NAMALWA (cell line): Measurements from ENCODE around the gene CALR3.
"Not testable (repeated sequence)": the region's sequence is repeated elsewhere in the genome, so short reads cannot be mapped to it uniquely, and the experiment has no call there.

Source experiments
- DNase-seq: peaks from one replicate; pipeline ENCODE4 v3.0.0-alpha.2; 2015; ENCODE audit warnings: low spot score

CALR3 gene

DNA sequence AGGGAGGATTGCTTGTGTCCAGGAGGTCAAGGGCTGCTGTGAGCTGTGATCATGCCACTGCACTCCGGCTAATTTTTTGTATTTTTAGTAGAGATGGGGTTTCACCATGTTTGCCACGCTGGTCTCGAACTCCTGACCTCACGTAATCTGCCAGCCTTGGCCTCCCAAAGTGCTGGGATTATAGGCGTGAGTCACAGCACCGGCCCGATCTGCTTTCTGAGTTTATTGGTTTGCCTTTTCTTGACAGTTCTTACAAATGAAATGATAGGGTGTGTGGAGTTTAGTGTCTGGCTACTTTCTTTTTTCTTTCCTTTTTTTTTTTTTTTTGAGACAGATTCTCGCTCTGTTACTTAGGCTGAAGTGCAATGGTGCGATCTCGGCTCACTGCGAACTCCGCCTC lies 1.1 kb upstream of the CALR3 start:
- no peak for DNase-seq

DNA sequence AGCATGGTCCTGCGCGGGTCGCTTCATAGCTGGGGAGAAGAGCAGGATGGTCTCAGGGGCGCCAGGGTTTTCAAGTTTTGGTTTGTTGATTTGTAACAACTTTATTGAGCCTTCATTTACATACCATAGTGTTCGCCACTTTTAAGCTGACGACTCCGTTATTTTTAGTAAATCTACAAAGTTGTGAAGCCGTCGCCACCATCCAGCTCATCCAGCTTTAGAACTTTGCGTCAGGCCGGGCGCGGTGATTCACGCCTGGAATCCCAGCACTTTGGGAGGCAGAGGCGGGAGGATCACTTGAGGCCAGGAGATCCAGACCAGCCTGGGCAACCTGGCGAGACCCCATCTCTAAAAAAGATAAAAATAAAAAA lies 631 bp upstream of the CALR3 start:
- DNase-seq: no peak

DNA sequence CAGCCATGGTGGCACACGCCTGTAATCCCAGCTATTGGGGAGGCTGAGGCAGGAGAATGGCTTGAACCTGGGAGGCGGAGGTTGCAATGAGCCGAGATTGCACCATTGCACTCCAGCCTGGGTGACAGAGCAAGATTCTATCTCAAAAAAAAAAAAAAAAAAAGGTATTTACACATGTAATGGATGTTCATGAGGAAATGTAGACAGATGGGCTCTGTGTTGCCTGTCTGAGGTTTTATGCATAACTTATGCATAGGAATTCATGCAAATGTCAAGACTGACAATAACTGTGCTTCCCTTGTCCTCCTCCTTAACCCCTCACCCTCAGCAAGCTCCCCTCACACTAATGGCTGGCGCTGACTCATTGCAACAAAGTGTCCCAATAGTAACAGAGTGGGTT lies 9.5 kb downstream of the CALR3 start:
- not testable (repeated sequence) for DNase-seq

DNA sequence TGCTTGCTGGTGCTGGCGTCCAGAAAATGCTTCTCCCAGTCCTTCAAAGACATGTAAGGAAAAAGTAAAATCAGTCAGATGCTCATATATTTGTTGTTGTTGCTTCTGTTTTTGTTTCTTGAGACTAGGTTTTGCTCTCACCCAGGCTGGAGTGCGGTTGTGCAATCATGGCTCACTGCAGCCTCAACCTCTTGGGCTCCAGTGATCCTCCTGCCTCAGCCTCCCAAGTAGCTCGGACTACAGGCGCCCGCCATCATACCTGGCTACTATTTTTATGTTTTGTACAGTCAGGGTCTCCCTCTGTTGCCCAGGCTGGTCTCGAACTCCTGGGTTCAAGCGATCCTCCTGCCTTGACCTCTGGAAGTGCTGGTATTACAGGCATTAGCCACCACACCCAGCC lies 13.2 kb downstream of the CALR3 start:
- no peak for DNase-seq

DNA sequence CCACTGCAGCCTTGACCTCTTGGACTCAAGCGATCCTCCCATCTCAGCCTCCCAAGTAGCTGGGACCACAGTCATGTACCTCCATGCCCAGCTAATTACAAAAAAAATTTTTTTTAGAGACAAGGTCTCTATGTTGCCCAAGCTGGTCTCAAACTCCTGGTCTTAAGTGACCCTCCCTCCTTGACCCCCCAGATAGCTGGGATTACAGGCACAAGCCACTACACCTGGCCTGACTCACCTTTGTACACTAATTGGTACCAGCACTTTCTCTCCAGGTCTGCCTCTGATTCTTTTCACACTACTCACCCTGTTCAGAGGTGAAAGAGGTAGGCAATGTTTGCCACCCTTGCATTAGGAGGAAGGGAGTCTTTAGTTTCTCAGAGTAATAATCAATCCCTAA lies 18.7 kb downstream of the CALR3 start:
- DNase-seq: no peak

DNA sequence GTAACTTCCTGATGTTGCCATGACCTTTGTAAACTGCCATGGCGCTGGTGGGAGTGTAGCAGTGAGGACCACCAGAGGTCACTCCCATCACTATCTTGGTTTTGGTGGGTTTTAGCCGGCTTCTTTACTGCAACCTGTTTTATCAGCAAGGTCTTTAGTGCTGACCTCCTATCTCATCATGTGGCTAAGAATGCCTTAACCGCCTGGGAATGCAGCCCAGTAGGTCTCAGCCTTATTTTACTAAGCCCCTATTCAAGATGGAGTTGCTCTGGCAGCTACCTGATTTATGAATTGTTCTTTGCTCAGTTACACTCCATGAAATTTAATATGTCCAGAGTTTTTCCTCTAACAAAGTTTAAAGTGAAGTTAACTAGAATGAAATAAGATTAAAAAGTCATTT lies 19.6 kb downstream of the CALR3 start:
- DNase-seq: no peak

DNA sequence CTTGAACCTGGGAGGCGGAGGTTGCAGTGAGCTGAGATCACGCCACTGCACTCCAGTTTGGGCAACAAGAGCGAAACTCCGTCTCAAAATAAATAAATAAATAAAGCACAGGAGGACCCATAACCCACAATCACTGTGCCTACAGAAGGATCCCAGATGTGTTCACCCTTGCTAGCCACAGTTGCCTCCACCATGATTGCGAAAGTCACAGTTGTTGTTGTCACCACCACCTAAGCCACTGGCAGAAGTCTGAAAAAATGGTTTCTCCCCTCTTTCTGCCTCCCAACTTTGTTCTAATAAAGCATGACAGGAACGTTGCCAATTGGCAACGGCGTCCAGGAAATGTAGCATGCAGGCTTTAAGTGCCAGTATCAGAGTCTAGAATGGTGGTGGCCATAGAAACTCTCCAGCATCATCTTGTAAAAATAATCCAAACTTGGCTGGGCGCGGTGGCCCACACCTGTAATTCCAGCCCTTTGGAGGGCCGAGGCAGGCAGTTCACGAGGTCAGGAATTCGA lies 22.0 kb downstream of the CALR3 start:
- DNase-seq: no peak

DNA sequence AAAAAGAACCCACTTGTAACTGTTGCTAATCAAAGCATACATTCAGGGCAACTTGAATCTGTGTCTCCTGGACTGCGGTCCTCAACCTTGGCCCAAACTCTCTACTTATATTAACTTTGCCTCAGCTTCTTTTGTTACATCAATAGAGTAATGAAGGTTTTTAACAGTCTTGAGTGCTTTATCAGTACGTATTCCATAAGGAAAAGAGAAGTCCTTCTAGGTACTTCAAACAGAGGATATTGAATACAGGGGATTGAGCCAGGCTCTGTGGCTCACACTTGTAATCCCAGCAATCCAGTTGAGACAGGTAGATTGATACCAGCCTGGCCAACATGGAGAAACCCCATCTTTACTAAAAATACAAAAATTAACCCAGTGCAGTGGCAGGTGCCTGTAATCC lies 23.0 kb downstream of the CALR3 start:
- DNase-seq: no peak

DNA sequence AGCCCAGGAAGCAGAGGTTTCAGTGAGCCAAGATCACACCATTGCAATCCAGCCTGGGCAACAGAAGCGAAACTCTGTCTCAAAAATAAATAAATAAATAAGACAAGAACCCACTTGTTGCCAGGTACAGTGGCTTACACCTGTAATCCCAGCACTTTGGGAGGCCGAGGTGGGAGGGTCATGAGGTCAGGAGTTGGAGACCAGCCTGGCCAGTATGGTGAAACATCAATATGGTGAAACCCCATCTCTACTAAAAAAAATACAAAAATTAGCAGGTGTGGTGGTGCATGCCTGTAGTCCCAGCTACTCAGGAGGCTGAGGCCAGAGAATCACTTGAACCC lies 23.4 kb downstream of the CALR3 start:
- not testable (repeated sequence) for DNase-seq

DNA sequence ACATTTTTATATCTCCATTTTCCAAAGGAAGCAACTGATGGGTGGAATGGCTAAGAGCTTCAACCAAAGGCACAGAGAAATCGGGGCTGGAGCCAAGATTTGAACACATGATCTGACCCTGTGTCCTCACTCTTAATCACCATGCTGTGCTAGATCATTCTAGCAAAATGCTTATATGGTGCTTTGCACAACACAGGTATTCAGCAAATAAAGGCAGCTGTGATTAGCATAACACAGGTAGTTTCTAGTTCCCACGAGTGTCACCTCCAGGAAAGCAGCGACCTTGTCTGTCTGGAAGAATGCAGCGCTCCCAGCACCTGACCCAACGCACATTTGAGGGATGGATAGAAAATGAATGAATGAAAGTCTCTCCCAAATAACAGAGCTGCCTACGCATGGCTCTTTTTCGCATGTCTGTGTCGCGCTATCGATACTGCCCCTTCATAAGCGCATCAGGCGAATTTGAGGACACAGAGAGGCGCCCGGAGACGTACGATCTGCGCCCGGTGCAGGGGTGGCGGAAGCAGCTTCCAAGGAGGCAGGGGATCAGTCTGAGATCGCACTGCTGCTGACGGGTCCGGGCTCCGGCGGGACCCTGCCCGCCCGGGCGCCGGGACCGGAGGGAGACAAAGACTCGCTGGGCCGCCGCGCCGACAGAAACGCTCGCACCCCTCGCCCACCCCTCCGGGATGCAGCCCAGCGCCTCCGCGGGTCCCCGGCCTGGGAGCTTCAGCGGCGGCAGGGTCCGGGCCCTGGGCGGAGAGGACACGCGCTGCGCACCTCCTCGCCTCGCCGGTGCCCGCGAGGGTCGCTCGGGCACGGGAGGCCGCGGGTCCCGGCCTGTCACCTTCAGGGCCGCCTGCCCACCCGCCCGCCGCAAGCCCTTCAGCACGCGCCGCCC lies 24.8 kb downstream of the CALR3 start:
- DNase-seq: peak; percentile 50

DNA sequence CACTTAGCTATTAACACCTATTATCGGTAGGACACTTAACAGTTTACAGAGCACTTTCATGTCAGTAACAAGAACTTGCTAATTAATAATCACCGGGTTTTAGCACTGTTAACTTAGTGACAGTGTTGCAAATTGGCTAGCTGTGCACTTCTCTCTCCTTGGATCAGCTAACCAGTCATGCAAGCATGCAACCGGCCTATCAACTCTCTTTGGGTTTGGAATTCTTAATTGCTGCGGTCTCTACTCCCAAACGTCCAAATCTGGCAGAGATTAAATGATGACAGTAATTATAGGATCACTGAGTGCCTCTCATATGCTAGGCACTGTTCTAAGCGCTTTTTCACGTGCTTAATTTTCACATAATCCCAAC lies 25.4 kb downstream of the CALR3 start:
- DNase-seq: no peak

DNA sequence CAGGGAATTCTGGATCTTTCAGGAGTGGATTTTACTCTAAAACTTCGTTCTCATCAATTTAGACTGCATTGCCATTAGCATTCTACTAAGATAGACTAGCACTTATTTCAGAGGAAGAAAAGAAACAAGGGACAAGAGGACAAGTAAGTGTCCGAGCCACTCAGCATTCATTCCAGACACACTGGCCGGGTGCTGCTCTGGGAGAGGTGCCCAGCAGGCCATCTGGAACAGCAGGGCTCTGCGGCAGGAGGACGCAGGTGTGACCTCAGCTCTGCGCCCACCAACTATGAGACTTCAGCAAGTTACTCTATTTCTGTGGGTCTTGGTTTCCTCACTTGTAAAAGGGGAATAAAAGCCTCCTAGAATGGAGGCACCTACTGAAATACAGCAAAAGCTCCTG lies 28.4 kb downstream of the CALR3 start:
- DNase-seq: no peak

DNA sequence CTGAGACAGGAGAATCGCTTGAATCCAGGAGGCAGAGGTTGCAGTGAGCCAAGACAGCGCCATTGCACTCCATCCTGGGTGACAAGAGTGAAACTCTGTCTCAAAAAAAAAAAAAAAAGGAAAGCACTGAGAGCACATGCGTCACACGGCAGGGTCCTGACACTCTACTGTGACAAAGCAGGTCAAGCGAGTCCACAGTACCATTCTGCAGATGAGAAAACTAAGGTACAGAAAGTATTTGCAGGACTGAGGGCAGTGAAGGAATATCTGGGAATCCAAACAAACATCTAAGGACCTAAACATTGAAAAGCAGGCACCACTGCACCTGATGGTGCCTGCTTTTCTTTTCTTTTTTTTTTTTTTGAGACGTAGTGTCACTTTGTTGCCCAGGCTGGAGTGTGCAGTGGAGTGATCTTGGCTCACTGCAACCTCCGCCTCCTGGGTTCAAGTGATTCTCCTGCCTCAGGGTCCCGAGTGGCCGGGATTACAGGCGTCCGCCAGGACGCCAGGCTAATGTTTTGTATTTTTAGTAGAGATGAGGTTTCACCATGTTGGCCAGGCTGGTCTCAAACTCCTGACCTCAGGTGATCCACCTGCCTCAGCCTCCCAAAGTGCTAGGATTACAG lies 29.1 kb downstream of the CALR3 start:
- DNase-seq: not testable (repeated sequence)

DNA sequence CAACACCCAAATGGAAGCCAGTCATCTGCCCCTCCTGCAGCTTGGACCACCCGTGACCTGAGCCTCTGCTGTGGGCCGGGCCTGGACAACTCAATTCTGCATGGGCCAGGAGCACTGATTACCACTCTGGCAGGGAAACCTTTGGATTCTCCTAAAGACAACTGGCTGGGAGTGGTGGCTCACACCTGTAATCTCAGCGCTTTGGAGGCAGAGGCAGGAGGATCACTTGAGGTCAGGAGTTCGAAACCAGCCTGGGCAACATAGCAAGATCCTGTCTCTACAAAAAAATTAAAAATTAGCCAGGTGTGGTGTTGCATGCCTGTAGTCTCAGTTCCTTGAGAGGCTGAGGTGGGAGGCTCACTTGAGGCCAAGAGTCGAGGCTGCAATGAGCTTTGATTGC lies 30.7 kb downstream of the CALR3 start:
- DNase-seq: no peak

DNA sequence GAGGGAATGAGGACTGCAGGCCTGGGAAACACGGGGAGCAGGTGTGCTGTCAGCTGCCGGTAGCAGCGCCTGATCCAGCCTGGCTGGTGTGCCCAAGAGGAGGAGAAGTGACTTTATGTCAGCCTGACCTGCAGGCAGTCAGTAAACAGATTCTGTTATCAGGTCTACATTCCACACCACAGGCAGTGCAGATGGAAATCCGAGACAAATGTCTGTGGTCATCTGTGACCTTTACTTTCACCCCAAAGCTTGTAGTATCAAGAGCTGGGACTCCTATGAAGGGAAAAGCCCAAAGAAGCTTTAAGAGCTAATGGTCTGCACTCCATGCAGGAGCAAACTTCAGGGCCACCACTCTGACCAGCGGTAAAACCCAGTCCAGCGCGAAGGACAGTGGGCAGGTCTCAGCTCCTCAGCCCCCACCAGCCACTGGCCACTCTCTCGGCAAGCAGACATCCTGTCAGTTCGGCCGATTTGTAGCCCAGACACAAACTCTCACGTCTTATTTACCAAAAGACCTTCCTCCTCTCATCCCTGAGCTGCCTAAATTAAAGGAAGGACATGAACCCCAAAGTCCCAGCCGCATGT lies 31.9 kb downstream of the CALR3 start:
- no peak for DNase-seq

DNA sequence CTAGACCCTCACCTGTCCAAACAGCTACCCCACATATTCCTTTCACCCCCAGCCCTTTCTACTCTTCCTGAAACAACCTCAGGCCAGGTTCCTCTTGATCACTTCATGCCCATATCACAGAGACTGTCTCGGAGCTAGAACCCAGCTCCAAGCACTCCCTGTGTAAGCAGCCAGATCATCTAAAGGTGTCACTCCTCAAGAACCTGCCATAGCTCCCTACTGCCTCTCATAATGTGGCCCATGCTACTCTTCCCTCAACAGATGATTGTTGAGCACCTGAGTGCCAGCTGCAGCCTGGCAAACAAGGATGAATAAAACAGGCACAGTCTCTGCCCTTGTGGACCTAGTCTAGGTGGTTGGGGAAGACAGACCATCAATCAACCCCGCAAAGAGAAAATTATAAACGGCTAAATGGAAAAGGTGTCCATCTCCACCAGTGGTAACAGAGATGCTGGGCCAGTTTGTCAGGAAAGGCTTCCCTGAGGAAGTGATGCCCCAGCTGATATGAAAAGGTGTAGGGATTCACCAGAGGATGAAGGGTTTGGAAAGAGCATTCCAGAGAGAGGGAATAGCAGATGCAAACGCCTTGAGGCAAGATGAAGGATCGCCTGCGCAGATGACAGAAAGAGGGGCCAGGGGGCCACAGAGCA lies 32.5 kb downstream of the CALR3 start:
- no peak for DNase-seq

DNA sequence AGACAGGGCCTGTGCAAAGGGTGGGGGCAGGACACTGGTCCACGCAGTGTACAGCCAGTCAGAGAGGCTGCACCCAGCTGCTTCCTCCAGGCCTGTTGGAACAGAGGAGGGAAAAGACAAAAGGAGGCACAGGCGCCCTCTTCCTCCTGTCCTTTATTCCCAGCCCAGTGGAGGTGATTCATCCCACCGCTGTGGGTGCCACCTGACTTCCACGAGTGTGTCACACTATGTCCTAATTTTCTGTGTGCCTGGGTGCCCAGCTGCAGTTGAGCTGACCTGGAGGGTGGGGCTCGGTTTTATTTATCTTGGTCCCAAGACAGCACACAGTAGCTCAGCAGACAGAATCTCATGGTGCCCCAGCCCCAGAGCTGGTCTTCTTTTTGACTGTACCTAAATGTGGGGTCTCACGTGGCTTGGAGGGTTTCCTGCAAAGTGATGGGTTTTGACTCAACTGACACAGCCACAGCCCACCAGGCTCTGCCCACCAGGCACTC lies 33.2 kb downstream of the CALR3 start:
- no peak for DNase-seq

DNA sequence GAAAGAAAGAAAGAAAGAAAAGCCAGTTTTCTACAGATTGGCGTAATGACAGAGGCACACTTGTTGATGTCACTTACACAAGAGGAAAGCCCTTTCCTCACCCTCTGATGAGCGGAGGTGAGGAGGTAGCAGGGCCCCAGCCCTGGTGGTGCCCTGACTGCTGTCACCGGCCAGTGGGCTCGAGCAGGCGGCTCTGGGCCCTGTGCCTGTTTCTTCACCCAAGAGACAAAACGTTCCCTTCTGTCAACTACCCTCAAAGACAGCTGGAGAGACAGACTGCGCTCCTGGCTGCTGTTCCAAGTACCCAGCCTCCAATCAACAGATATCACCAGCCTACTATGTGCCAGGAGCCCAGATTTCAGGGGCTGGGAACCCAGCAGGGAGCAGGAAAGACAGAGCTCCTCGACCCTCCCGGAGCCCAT lies 34.3 kb downstream of the CALR3 start:
- no peak for DNase-seq

DNA sequence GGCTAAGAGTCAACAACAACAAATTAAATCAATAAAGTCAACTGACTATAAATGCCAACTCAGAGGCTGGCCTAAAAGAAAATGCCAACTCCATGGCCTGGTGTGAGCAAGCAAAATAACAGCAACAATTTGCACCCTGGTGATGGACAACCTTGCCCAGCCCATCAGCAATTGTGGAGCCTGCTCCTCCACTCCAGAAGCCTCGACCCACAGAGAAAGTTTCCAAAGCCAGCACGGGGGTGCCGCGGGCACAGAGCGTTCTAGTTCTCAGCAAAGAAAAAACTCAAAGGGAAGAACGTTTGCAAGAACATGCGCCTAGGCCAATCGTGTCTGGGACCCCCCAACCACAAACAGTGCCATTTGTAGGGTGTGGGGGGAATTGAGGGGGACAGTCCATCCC lies 35.5 kb downstream of the CALR3 start:
- DNase-seq: no peak

DNA sequence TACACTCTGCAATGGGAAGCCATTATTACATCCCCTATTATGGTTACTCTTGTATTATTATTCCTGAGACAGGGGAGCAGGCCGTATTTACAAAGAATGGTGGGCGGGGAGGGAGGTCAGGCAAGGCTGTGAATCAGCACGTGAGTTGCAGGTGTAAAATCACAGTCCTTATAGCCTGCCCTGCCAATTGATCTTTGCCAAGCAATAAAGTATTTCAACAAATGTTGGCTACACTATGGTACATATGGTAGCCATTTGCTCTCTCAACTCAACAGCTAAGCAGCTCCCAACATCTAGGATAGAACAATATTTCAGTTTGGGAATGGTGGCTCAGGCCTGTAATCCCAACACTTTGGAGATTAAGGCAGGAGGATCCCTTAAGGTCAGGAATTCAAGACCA lies 36.3 kb downstream of the CALR3 start:
- no peak for DNase-seq

DNA sequence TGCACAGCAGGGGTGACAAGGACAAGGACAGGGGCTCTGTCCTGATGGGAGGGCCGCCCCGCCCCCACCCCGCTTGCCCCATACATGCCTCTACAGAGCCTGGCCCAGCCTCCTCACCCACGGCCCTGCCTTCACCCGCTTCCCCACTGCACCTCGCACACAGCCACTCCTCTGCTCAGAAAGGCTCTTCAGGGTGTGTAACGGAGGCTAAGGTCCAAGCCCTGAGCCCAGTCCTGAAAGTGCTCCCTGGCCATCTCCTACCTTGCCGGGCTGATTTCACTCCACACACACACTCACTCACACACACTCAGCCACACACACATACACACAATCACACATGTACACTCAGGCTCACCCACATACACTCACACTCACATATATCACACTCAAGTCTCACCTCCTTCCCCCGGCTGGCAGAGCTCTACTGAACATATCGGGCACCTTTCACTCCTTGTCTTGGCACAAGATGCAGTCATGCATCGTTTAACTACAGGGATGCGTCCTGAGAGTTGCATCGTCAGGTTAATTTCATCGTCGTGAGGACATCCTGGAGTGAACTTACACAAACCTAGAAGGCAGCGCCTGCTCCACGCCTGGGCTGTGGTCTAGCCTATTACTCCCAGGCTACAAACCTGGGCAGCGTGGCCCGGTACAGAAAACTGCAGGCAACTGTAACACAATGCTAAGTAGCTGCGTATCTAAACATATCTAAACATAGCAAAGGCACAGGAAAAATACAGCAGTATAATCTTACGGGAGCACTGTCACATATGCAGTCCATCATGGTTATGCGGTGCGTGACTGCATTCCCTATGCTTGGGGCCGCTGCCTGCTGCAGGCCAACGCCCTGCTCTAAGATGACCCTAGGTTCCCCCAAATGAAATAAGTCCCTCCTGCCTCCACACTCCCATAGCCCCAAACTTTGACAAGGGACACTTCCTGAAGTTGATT lies 37.3 kb downstream of the CALR3 start:
- no peak for DNase-seq

DNA sequence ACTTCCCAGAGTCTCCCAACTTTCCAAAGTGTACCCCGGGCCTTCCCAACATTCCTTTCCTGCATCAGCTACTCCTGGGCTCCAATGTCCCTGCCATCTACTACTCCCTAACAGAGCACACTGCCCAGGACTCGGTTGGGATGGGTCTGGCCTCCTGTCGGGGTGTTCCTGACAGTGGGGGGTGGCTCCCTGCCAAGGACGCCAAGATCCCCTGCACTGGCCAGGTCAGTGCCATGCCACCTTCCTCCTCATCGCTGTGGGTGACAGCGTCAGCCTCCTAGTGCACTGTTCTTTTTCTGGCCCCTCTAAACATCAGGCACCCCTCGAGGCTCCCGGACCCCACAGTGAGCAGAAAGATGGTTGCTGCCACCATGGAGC lies 38.0 kb downstream of the CALR3 start:
- no peak for DNase-seq
